Testis (tissue), 3 donors: Measurements from ENCODE around the gene SMURF1. TPM values are rescaled to one million over a fixed set of nuclear protein-coding genes. Genes with fewer than 3 reads are reported as not detected.
"Not testable (repeated sequence)": the region's sequence is repeated elsewhere in the genome, so short reads cannot be mapped to it uniquely, and the experiment has no call there.

Experiments used
- DNase-seq: peaks from one replicate; pipeline ENCODE4 v3.0.0-alpha.2; 2019
- H3K27ac ChIP-seq, 2 donors: fragments of 200-600 bp; sonication (generic); one replicate each; pipeline ENCODE4 v1.5.1; 2019
- H3K27me3 ChIP-seq: fragments of 200-600 bp; sonication (generic); one replicate; pipeline ENCODE4 v1.5.1; 2019
- H3K36me3 ChIP-seq: fragments of 200-600 bp; sonication (generic); one replicate; pipeline ENCODE4 v1.5.1; 2017; ENCODE audit warnings: low read depth; ENCODE audit errors: missing control alignments
- H3K4me1 ChIP-seq: fragments of 200-600 bp; sonication (generic); one replicate; pipeline ENCODE4 v1.5.1; 2019
- H3K4me3 ChIP-seq, 2 donors: fragments of 200-600 bp; sonication (generic); one replicate each; pipeline ENCODE4 v1.5.1; 2017 to 2019
- H3K9me3 ChIP-seq: fragments of 200-600 bp; sonication (generic); one replicate; pipeline ENCODE4 v1.5.1; 2017
- CTCF ChIP-seq, 3 experiments: fragments of 450-650 bp in 2 of 3; fragments of 200-600 bp in 1 of 3; sonication (generic) in 1 of 3; IDR thresholded peaks; one replicate each; pipeline ENCODE4 v1.5.1; 2016 to 2019; ENCODE audit warnings: antibody characterized with exemption in 3 of 3, mild to moderate bottlenecking in 2 of 3, moderate library complexity in 1 of 3
- POLR2A ChIP-seq: fragments of 450-650 bp; IDR thresholded peaks from one replicate; pipeline ENCODE4 v1.6.1; 2017; ENCODE audit warnings: antibody characterized with exemption, mild to moderate bottlenecking, moderate library complexity
- WGBS, 2 donors: methylation state at CpG; one replicate each; pipeline ENCODE4 v1.1.5; 2018; 5-methylcytosine and 5-hydroxymethylcytosine counted together
- intact Hi-C: fragments of 100-400 bp; cut with DNase I; formaldehyde crosslinking; loops from one replicate; pipeline ENCODE4 v1.15.1; 2023; ENCODE audit warnings: low total_unique reads
- polyA plus RNA-seq: library from polyadenylated mRNA; stranded (reverse); fragments of 350-450 nt; fragmentation: Illumina TruSeq; extraction: RNeasy Lipid Tissue Mini Kit (QIAGEN cat#74804); gene quantifications from one replicate; pipeline ENCODE4 v1.2.3, GENCODE V29; 2014; ENCODE audit warnings: low read depth, low replicate concordance; ENCODE audit not compliant: insufficient read depth
- total RNA-seq, 2 donors: library from RNA; depleted of rRNA; stranded (reverse); fragments of >200 nt; gene quantifications; one replicate each; pipeline ENCODE4 v1.2.3, GENCODE V29; 2016

SMURF1 gene
- total and polyA plus RNA-seq, 3 donors from 2014 or later: 34.5 to 79.5 (median 46.9) TPM

- Histone ChIP-seq H3K4me1 (no peaks in the 10 kb centered on the region), H3K27ac (no peak overlapping the region), H3K9me3 (no peaks in the 10 kb centered on the region), H3K4me3 (no peak overlapping the region), H3K36me3 (no peaks in the 10 kb centered on the region), H3K27me3 (no peaks in the 10 kb centered on the region)
- WGBS, 2 donors: 83 to 89% methylated on average over 4 of the region's 4 CpGs
- intact Hi-C loops: no loop called here
- TF ChIP-seq POLR2A (no peak), CTCF (IDR thresholded peaks at IDR 0.05) (no peak)
- DNase-seq: no peak
Observed at GRCh38 chr7:99171731-99172130, 27.8 kb upstream of the SMURF1 start.

GRCh38 chr7:99170730-99171074, 26.8 kb upstream of the SMURF1 start:
- no peak for DNase-seq
- intact Hi-C loops: no loop called here
- no peak for TF ChIP-seq CTCF (IDR thresholded peaks at IDR 0.05)
- TF ChIP-seq POLR2A: no peak
- H3K4me1 ChIP-seq: no peaks in the 10 kb centered on the region
- no peaks in the 10 kb centered on the region for H3K27me3 ChIP-seq
- H3K9me3 ChIP-seq: no peaks in the 10 kb centered on the region
- 74 to 91% methylated on average over 3 of the region's 3 CpGs for WGBS, 2 donors
- no peak overlapping the region for H3K27ac ChIP-seq
- H3K4me3 ChIP-seq: no peak overlapping the region
- H3K36me3 ChIP-seq: no peaks in the 10 kb centered on the region

- Histone ChIP-seq H3K4me1 (no peaks in the 10 kb centered on the region), H3K9me3 (no peaks in the 10 kb centered on the region), H3K27me3 (no peaks in the 10 kb centered on the region), H3K27ac (no peak overlapping the region), H3K4me3 (no peak overlapping the region), H3K36me3 (no peaks in the 10 kb centered on the region)
- DNase-seq: no peak
- 82 to 88% methylated on average over 6 of the region's 6 CpGs for WGBS, 2 donors
- intact Hi-C loops: no loop called here
- no peak for TF ChIP-seq CTCF (IDR thresholded peaks at IDR 0.05)
- no peak for TF ChIP-seq POLR2A
Observed at GRCh38 chr7:99170065-99170729, 26.3 kb upstream of the SMURF1 start.

GRCh38 chr7:99167072-99167471, 23.2 kb upstream of the SMURF1 start:
- H3K4me3 ChIP-seq: no peak overlapping the region
- no peaks in the 10 kb centered on the region for H3K9me3 ChIP-seq
- H3K4me1 ChIP-seq: no peaks in the 10 kb centered on the region
- DNase-seq: no peak
- no peaks in the 10 kb centered on the region for H3K27me3 ChIP-seq
- intact Hi-C loops: no loop called here
- TF ChIP-seq CTCF (IDR thresholded peaks at IDR 0.05): no peak
- no peak for TF ChIP-seq POLR2A
- WGBS, 2 donors: 64 to 77% methylated on average over 4 to 8 of the region's 8 CpGs
- no peaks in the 10 kb centered on the region for H3K36me3 ChIP-seq
- no peak overlapping the region for H3K27ac ChIP-seq

- WGBS, 2 donors: 82 to 87% methylated on average over 3 of the region's 3 CpGs
- no peak for TF ChIP-seq POLR2A
- TF ChIP-seq CTCF (IDR thresholded peaks at IDR 0.05): no peak
Observed at GRCh38 chr7:99165816-99166215, 21.9 kb upstream of the SMURF1 start.

DNA sequence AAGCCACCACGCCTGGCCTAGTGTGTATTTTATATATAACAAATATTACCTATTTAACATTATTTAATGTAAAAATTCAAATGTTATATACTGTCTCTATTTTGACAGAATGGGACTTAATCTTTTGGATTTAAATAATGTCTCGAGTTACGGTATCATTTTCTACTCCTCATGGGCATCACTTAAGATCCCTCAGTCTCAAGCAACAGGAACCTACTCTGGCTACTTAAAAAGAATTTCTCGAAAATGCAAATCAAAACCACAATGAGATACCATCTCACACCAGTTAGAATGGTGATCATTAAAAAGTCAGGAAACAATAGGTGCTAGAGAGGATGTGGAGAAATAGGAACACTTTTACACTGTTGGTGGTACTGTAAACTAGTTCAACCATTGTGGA, 19.8 kb upstream of the SMURF1 start:
- H3K36me3 ChIP-seq, intact Hi-C loops, H3K4me3 ChIP-seq, H3K27ac ChIP-seq, H3K9me3 ChIP-seq, H3K4me1 ChIP-seq, H3K27me3 ChIP-seq, DNase-seq: not testable (repeated sequence)
- WGBS, 2 donors: 88 to 90% methylated on average over 4 of the region's 4 CpGs

More at GRCh38 chr7:99165816-99166215, 21.9 kb upstream of the SMURF1 start:
- intact Hi-C loops: no loop called here
- no peak for DNase-seq
- Histone ChIP-seq H3K9me3 (no peaks in the 10 kb centered on the region), H3K4me3 (no peak overlapping the region), H3K27me3 (no peaks in the 10 kb centered on the region), H3K36me3 (no peaks in the 10 kb centered on the region), H3K27ac (no peak overlapping the region), H3K4me1 (no peaks in the 10 kb centered on the region)
